A549 (cell line): Measurements from ENCODE around the gene MCOLN3. TPM values are rescaled to one million over a fixed set of nuclear protein-coding genes. Genes with fewer than 3 reads are reported as not detected.

Experiments used
- ATAC-seq, 2 experiments: fragments of 200-7000 bp in 1 of 2; fragments of >200 bp in 1 of 2; cut with Nextera tagmentation in 1 of 2; cut with Tn5 transposase in 1 of 2; 3 replicates each; pipeline versions ENCODE4 v1.8.0 to v1.9.1; 2018 to 2020; ENCODE audit warnings: mild to moderate bottlenecking in 1 of 2, moderate library complexity in 1 of 2
- CTCF ChIA-PET: fragments of 300-600 bp; sonication (Branson Sonifier 250); formaldehyde crosslinking; extraction: SDS; loops from one replicate; lab custom pipeline; 2021; ENCODE audit warnings: antibody characterized with exemption, inconsistent platforms; lab: Yijun Ruan, JAX
- POLR2A ChIA-PET: fragments of 350-600 bp; formaldehyde crosslinking; extraction: SDS; loops from one replicate; lab custom pipeline; 2021; ENCODE audit warnings: antibody characterized with exemption, inconsistent platforms; lab: Yijun Ruan, JAX
- DNase-seq, 2 experiments: peaks; one replicate each; pipeline versions ENCODE4 v3.0.0 to v3.0.0-alpha.2; 2011 to 2016; ENCODE audit warnings: low read depth in 1 of 2, low spot score in 1 of 2
- FAIRE-seq: peaks from 2 replicates; lab custom pipeline; 2011; peaks lifted over from hg19 to GRCh38; lab: Jason Lieb, UNC
- H3K27ac ChIP-seq, 2 experiments: fragments of >200 bp; sonication (Bioruptor Twin); formaldehyde crosslinking; 3 replicates each; pipeline ENCODE4 v1.5.1; 2016 to 2017
- H3K4me1 ChIP-seq: fragments of >200 bp; sonication (Bioruptor Twin); formaldehyde crosslinking; 3 replicates; pipeline ENCODE4 v1.6.1; 2016
- H3K4me2 ChIP-seq: fragments of >200 bp; sonication (Bioruptor Twin); formaldehyde crosslinking; 3 replicates; pipeline ENCODE4 v1.6.1; 2016
- H3K4me3 ChIP-seq: fragments of >200 bp; sonication (Bioruptor Twin); formaldehyde crosslinking; 3 replicates; pipeline ENCODE4 v1.5.1; 2016
- H3K9me3 ChIP-seq: fragments of >200 bp; sonication (Bioruptor Twin); formaldehyde crosslinking; 3 replicates; pipeline ENCODE4 v1.6.1; 2016
- CHD2 ChIP-seq: fragments of 150-350 bp; IDR thresholded peaks from 2 replicates; pipeline ENCODE4 v1.6.1; 2014; ENCODE audit warnings: low read length; ENCODE audit not compliant: partially characterized antibody
- EHF ChIP-seq: fragments of 250-450 bp; sonication (Bioruptor Pico); IDR thresholded peaks from 2 replicates; pipeline ENCODE4 v1.5.0; 2020; ENCODE audit warnings: mild to moderate bottlenecking
- HOXB13 ChIP-seq: fragments of 250-450 bp; sonication (Bioruptor Pico); IDR thresholded peaks from 2 replicates; pipeline ENCODE4 v1.5.0; 2020; ENCODE audit warnings: low read depth, mild to moderate bottlenecking, moderate library complexity
- JUNB ChIP-seq: fragments of >200 bp; sonication (Bioruptor Twin); formaldehyde crosslinking; IDR thresholded peaks from 2 replicates; pipeline ENCODE4 v1.6.1; 2016
- MAFK ChIP-seq: fragments of 450-650 bp; IDR thresholded peaks from 2 replicates; pipeline ENCODE4 v1.6.1; 2014; ENCODE audit not compliant: partially characterized antibody
- RARB ChIP-seq: fragments of 250-450 bp; sonication (Bioruptor Pico); IDR thresholded peaks from 2 replicates; pipeline ENCODE4 v1.8.0; 2021; ENCODE audit warnings: mild to moderate bottlenecking, moderate library complexity
- RNF2 ChIP-seq: fragments of 200-600 bp; sonication (generic); IDR thresholded peaks from 2 replicates; pipeline ENCODE4 v1.6.1; 2016; ENCODE audit warnings: low read depth, mild to moderate bottlenecking, antibody characterized with exemption, moderate library complexity, borderline replicate concordance
- SREBF2 ChIP-seq: fragments of 450-650 bp; IDR thresholded peaks from 2 replicates; pipeline ENCODE4 v1.6.1; 2014; ENCODE audit warnings: mild to moderate bottlenecking, moderate library complexity
- TFCP2L1 ChIP-seq: fragments of 250-450 bp; sonication (Bioruptor Pico); IDR thresholded peaks from 2 replicates; pipeline ENCODE4 v1.5.0; 2021; ENCODE audit warnings: mild to moderate bottlenecking
- ZSCAN20 ChIP-seq: fragments of 250-450 bp; sonication (Bioruptor Pico); IDR thresholded peaks from 2 replicates; pipeline ENCODE4 v1.8.0; 2022; ENCODE audit warnings: mild to moderate bottlenecking, moderate library complexity
- WGBS: methylation state at CpG from one replicate; pipeline ENCODE4 v1.1.6; 2017; ENCODE audit errors: missing lambda C conversion rate; 5-methylcytosine and 5-hydroxymethylcytosine counted together
- polyA plus RNA-seq, 4 experiments: library from polyadenylated mRNA; depleted of rRNA in 3 of 4; stranded (reverse); fragments of >200 nt; fragmentation: RNase III in 1 of 4; extraction: RNeasy Plus Mini Kit Qiagen cat#74134 plus additional on column Dnase treatment in 1 of 4; gene quantifications; 2 replicates in 3 of 4; 3 replicates in 1 of 4; pipeline ENCODE4 v1.2.3, GENCODE V29; 2011 to 2017
- TF ChIP-seq, protein P1 (sequence below): fragments of 250-450 bp; sonication (Bioruptor Pico); IDR thresholded peaks from 2 replicates; pipeline ENCODE4 v1.5.0; 2020; ENCODE audit warnings: low read depth, mild to moderate bottlenecking, moderate library complexity
- TF ChIP-seq, protein P2 (sequence below): fragments of 200-600 bp; sonication (generic); IDR thresholded peaks from 2 replicates; pipeline ENCODE4 v1.6.1; 2016; ENCODE audit warnings: antibody characterized with exemption, mild to moderate bottlenecking, moderate library complexity
- TF ChIP-seq, protein P3 (sequence below): fragments of 250-450 bp; sonication (Bioruptor Pico); IDR thresholded peaks from 2 replicates; pipeline ENCODE4 v1.5.0; 2021; ENCODE audit warnings: mild to moderate bottlenecking, moderate library complexity, borderline replicate concordance
- TF ChIP-seq, protein P4 (sequence below): fragments of 150-350 bp; IDR thresholded peaks from 2 replicates; pipeline ENCODE4 v1.6.1; 2014; ENCODE audit warnings: low read depth, mild to moderate bottlenecking, low read length
- TF ChIP-seq, protein P5 (sequence below): fragments of >200 bp; sonication (Bioruptor Twin); formaldehyde crosslinking; IDR thresholded peaks from 3 replicates; pipeline ENCODE4 v1.6.1; 2016

MCOLN3 gene
- polyA plus RNA-seq, 2 of the 4 experiments (the other 2 are of a cell fraction): 4.2 to 6.7 TPM

DNA sequence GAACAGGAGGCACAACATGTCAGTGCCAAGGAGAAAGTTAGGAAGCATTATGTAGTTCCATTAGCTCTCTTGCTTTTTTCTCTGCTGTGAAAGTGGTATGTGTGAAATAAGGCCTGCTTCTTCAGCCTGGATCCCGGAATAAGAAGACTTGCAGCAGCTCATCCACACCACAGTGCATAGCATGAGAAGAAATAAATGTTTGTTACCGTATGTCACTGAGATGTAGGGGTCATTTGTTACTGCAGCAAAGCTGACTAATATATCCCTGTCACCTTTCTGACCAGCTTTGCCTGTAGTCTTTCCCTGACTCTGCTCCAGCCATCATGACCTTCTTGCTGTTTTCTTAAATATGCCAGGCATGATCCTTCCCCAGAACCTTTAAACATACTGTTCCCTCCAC lies 20.5 kb upstream of the MCOLN3 start:
- FAIRE-seq (no peak), ATAC-seq (no peak)
- H3K4me2 ChIP-seq: no peak overlapping the region
- 82% methylated on average over 2 of the region's 2 CpGs for WGBS
- H3K9me3 ChIP-seq: no peaks in the 10 kb centered on the region
- H3K4me3 ChIP-seq: no peak overlapping the region
- H3K27ac ChIP-seq: no peak overlapping the region
- CTCF ChIA-PET: interaction anchor here (1.5 kb wide), 1 partner anchor 21 kb away, joined by 5 read pairs; the partner anchor contains the start of gene MCOLN3
- no peak for TF ChIP-seq RNF2
- TF ChIP-seq, all 56 proteins: peak for 0
- no peak for DNase-seq
- POLR2A ChIA-PET: no interaction called here
- no peaks in the 10 kb centered on the region for H3K4me1 ChIP-seq

DNA sequence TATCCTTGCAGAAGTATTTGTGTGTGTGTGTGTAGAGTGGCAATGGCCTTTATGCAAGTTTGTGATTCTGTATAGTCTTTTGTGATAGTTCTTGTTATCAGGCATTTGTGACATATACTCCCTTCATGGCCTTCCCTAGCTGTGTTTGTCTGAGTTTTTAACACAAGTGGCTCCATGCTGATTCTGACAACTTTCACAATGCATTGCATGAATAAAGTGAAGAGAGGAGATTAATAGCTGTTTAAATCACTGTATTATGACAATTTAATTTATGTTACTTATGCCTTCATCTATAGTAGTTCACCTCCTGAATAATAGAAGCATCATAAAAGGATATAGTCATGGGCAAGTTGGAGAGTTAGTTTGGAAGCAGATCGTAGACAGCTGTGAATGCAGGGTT lies 17.2 kb upstream of the MCOLN3 start:
- DNase-seq: no peak
- Histone ChIP-seq H3K4me1 (no peaks in the 10 kb centered on the region), H3K9me3 (no peaks in the 10 kb centered on the region), H3K4me2 (no peak overlapping the region), H3K4me3 (no peak overlapping the region), H3K27ac (no peak overlapping the region)
- ATAC-seq: no peak
- FAIRE-seq: no peak
- ChIA-PET POLR2A (no interaction called here), CTCF (interaction anchor here (1.0 kb wide), 1 partner anchor 120 kb away, joined by 3 read pairs; no protein-coding TSS in a partner anchor)
- 89% methylated on average over 1 of the region's 1 CpG for WGBS
- TF ChIP-seq, protein P1, sequence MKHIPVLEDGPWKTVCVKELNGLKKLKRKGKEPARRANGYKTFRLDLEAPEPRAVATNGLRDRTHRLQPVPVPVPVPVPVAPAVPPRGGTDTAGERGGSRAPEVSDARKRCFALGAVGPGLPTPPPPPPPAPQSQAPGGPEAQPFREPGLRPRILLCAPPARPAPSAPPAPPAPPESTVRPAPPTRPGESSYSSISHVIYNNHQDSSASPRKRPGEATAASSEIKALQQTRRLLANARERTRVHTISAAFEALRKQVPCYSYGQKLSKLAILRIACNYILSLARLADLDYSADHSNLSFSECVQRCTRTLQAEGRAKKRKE (CRISPR knock-in tag): no peak
- TF ChIP-seq, protein P2, sequence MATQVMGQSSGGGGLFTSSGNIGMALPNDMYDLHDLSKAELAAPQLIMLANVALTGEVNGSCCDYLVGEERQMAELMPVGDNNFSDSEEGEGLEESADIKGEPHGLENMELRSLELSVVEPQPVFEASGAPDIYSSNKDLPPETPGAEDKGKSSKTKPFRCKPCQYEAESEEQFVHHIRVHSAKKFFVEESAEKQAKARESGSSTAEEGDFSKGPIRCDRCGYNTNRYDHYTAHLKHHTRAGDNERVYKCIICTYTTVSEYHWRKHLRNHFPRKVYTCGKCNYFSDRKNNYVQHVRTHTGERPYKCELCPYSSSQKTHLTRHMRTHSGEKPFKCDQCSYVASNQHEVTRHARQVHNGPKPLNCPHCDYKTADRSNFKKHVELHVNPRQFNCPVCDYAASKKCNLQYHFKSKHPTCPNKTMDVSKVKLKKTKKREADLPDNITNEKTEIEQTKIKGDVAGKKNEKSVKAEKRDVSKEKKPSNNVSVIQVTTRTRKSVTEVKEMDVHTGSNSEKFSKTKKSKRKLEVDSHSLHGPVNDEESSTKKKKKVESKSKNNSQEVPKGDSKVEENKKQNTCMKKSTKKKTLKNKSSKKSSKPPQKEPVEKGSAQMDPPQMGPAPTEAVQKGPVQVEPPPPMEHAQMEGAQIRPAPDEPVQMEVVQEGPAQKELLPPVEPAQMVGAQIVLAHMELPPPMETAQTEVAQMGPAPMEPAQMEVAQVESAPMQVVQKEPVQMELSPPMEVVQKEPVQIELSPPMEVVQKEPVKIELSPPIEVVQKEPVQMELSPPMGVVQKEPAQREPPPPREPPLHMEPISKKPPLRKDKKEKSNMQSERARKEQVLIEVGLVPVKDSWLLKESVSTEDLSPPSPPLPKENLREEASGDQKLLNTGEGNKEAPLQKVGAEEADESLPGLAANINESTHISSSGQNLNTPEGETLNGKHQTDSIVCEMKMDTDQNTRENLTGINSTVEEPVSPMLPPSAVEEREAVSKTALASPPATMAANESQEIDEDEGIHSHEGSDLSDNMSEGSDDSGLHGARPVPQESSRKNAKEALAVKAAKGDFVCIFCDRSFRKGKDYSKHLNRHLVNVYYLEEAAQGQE: no peak
- no peak for TF ChIP-seq CHD2
- TF ChIP-seq SREBF2: no peak
- TF ChIP-seq, protein P3, sequence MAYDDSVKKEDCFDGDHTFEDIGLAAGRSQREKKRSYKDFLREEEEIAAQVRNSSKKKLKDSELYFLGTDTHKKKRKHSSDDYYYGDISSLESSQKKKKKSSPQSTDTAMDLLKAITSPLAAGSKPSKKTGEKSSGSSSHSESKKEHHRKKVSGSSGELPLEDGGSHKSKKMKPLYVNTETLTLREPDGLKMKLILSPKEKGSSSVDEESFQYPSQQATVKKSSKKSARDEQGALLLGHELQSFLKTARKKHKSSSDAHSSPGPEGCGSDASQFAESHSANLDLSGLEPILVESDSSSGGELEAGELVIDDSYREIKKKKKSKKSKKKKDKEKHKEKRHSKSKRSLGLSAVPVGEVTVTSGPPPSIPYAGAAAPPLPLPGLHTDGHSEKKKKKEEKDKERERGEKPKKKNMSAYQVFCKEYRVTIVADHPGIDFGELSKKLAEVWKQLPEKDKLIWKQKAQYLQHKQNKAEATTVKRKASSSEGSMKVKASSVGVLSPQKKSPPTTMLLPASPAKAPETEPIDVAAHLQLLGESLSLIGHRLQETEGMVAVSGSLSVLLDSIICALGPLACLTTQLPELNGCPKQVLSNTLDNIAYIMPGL: no peak
- TF ChIP-seq, protein P4, sequence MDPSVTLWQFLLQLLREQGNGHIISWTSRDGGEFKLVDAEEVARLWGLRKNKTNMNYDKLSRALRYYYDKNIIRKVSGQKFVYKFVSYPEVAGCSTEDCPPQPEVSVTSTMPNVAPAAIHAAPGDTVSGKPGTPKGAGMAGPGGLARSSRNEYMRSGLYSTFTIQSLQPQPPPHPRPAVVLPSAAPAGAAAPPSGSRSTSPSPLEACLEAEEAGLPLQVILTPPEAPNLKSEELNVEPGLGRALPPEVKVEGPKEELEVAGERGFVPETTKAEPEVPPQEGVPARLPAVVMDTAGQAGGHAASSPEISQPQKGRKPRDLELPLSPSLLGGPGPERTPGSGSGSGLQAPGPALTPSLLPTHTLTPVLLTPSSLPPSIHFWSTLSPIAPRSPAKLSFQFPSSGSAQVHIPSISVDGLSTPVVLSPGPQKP: no peak
- no peak for TF ChIP-seq RARB (CRISPR knock-in tag)

DNA sequence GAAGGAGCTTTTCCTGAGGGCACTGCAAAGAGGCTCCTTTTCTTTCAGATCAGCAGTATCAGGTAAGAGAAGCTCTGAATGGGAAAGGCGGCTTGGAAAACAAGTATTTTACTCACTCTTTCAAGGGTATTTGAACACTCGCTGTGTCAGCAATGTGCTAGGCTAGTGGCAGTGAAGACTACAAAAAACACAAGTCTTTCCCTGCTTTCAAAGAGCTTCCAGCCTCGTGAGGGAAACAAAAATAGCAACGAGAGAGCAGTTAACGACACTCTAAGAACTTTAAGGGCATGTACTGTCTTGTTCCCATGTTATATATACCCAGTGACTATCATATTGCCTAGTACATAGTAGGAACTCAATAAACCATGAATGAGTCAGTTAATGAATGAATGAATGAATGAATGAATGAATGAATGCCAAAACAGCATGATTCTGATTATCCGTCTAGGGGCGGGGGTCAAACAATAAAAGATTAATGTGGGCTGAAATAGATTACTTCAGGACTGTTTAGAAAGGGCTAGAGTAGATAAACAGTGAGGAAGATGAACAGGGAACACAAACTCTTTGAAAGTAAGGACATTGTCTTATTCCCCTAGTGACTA lies 14.2 kb upstream of the MCOLN3 start:
- POLR2A ChIA-PET: interaction anchor here (0.9 kb wide), 1 partner anchor 197 kb away, joined by 3 read pairs; no protein-coding TSS in a partner anchor

More for the DNA sequence above, 14.2 kb upstream of the MCOLN3 start:
- H3K4me2 ChIP-seq: peak overlapping the region; percentile 95
- FAIRE-seq (no peak), DNase-seq (no peak), ATAC-seq (peak; percentile 16 to 41; a peak in 5 of 6 replicates)
- WGBS: 29% methylated on average over 7 of the region's 7 CpGs
- peak overlapping the region; percentile 41 for H3K4me3 ChIP-seq
- no peaks in the 10 kb centered on the region for H3K4me1 ChIP-seq
- H3K9me3 ChIP-seq: no peaks in the 10 kb centered on the region
- 0 out of 6 replicates have a peak overlapping the region, but pooled peaks of 1 of the 2 experiments have one; percentile 38 for H3K27ac ChIP-seq
- TF ChIP-seq JUNB (no peak), ZSCAN20 (CRISPR knock-in tag) (no peak), TFCP2L1 (CRISPR knock-in tag) (no peak), HOXB13 (CRISPR knock-in tag) (no peak), MAFK (peak; percentile 66), EHF (no peak)
- TF ChIP-seq, protein P5, sequence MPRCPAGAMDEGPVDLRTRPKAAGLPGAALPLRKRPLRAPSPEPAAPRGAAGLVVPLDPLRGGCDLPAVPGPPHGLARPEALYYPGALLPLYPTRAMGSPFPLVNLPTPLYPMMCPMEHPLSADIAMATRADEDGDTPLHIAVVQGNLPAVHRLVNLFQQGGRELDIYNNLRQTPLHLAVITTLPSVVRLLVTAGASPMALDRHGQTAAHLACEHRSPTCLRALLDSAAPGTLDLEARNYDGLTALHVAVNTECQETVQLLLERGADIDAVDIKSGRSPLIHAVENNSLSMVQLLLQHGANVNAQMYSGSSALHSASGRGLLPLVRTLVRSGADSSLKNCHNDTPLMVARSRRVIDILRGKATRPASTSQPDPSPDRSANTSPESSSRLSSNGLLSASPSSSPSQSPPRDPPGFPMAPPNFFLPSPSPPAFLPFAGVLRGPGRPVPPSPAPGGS: no peak
- CTCF ChIA-PET: interaction anchor here (1.0 to 2.3 kb wide), 4 partner anchors 9 to 196 kb away, joined by 3 to 8 read pairs (median 6); no protein-coding TSS in a partner anchor
